GM03348 (cell line): ENCODE data around the gene SNAI3.

ENCODE experiments used
- DNase-seq: peaks from one replicate; pipeline ENCODE4 v3.0.0; 2012; ENCODE audit warnings: low spot score

Gene SNAI3

DNA sequence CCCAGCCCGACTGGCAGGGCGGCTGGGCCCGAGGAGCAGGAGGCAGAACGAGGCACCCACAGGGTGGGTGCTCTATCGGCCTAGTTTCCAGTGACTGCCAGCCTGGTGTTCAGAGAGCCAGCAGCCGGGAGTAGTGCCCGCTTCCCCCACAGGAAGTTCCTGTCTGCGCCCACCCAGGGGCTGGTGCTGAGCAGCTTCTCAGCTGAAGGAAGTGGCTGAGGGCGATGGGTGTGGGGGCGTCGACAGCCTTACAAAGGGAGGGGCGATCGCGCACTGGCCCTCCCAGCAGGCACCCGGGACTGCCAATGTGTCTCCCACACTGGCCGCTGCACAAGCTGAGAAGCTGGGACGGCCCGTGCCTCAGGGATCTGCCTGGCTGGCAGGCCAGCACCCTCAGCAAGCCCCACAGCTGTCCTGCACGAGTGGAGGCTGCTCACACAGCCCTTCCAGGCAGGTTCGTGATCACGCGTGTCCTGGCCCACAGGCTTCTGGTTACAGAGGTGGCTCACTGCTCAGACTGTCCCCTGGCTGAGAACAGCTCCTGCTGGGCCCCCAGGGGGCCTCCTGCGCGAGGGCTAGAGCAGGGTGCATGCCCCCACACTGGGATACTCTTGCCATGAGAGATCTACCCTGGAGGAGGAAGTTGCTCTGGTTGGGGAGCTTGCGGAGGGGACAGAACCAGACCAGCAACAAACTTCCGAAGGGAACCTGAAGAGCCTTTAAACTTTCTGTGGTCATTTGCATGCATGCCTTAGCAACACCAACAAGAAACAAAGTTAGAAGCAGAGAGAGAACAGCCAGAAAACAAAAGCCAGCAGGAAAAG lies 17.4 kb upstream of the SNAI3 start:
- no peak for DNase-seq

DNA sequence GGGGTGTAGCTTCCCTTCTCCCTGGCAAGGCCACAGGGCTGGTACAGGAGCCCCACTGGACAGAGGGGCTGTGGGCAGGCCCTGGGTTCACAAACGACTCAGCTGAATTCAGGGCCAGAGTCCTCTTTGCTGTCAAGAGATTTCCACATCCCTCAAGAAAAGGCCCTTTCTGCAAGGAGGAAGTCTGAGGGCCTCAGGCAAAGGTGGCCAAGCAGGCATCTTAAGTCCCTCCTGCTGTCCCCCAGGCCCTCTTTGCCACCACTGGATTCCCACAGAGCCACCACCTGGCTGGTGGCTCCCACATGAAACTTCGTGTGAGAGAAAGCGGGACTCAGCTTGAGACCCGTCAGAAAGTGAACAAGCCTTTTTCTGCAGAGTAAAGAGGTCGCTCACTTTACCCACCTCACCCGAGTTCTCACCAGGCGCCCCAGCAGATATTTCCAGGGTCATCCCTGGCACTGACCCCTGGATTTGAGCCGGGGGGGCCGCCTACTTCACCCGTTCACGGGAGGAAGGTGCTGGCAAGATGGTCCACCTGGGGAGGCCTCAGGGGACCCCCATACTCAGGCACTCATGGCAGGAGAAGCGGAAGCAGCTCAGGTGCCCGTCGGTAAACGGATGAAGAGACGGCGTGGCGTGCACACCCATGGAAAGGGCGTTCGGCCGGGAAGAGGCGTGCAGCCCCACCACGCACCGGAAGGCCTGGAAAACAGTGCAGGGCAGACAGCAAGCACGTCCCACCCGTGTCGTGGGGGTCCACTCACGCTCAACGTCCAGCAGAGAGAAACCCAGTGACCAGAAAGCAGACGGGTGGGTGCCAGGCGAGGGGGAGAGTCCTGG lies 16.3 kb upstream of the SNAI3 start:
- DNase-seq = no peak

DNA sequence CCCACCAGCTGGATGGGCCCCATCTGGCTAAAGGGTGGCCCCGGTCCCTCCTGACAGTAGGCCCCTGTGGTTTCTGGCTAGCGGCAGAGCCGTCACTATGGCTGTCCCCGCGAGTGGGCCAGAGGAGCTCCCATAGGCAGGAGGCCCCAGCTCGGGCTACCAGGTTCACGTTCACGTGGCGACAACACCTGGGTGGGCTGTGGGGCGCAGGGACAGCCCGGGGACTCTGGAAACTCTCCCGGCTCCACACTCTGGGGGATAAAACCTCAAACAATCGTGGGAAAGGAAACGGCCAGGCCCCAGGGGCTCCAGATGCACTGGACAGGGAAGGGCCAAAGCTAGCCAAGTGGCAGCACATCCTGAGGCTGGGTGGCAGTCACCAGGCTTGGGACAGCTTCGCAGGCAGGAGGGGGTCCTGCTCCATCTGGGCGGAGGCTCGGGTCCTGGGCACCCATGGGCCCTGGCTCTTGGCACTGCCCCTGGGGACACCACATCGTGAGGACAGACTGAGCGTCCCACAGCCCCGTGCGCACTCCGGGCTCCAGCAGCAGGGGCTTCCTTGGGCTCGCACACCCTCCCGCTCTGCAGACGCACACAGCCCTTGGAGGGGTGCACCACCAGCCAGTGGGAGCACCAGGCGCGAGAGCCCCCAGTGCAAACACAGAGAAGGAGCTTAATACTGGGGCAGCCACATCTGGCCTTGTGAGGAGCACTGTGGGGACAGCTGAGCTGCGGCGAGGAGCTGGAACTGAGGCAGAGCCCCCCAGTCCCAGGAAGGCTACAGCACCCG lies 15.5 kb upstream of the SNAI3 start:
- no peak for DNase-seq

DNA sequence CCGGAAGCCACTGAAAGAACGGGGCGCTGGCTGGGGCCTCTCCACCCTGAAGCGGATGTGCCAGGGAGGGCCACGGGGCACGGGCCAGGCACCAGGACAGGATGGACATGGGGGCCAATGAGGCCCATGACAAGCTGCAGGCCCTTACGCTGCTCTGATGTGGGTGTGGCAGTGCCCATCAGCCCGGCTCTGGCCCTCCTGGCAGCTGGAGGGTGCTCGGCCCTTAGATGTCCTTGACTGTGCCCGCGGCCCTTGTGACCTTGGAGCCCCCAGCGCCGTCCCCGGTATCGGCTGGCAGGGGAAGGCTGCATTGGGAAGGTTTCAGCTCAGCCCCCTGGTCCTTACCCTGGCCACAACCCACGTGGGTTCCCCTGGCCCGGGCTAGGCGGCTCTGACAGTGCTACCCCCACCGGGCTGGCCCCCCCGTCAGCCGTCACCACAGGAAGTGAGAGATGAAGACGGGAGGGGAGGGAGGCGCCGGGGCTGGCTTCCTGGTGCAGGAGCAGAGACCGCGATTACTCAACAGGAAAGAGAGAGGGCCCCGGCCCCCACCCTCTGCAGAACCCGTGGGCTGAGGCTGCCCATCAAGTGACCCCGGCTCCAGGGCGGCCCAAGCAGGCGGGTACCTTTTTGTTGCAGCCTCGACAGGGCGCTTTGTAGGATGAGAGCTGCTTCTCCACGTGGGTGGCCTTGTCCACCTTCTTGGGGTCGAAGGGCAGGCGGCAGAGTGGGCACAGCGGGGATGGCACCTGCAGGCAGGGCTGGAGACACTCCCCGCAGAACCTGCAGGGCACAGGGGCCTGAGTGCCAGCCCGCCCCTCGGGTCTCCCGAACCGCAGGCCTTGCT lies 14.6 kb upstream of the SNAI3 start:
- no peak for DNase-seq

DNA sequence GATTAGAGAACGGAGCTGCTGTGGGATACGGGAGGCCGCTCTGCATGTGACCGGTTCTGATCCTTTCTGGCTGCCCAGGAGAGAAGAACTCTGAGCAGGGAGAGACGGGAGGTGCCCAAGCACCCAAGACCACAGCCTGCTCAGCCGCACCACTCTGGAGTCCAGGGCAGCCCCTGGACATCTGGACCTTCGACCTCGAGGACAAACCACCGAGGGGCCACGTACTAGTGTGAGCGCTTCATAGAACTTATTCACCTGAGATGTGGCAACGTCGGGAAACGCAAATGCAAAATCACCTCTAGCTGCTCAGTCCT lies 14.0 kb upstream of the SNAI3 start:
- DNase-seq = no peak

DNA sequence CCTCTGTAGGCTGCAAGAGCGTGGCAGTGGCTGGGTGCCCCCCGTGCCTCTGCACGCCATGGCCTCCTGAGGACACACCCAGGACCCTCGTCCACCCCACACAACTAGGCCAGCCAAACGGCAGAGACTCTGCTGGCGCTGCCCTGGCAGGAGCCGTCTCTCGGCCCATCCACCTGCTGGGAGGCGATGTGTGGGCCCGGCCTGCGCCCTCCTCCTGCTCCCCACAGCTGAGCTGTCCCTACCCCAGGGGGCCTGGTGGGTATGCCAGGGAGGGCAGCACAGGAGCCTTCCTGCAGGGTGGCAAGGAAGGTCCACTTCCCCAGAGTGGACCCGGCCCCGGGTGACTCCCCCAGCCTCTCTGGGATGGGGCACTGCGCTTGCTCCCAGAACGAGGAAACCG lies 12.9 kb upstream of the SNAI3 start:
- no peak for DNase-seq

DNA sequence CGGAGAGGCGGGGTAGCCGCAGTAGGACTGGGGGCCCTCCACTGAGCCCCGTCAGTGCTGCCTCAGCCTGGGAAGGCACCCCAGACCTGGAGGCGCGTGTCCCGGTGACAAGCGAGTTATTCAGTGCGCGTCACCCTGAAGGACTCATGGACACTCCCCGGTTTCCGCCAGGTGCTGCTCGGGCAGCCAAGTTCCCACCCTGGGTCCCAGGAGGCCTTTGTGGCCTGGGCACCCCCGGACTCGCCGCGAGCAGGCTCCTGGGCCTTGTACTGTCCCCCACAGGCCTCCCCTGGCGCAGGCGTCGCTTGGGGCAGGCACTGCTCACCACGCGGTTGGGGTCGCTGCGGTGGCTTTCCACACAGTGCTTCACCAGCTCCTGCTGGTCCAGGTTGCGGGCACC lies 12.3 kb upstream of the SNAI3 start:
- no peak for DNase-seq

DNA sequence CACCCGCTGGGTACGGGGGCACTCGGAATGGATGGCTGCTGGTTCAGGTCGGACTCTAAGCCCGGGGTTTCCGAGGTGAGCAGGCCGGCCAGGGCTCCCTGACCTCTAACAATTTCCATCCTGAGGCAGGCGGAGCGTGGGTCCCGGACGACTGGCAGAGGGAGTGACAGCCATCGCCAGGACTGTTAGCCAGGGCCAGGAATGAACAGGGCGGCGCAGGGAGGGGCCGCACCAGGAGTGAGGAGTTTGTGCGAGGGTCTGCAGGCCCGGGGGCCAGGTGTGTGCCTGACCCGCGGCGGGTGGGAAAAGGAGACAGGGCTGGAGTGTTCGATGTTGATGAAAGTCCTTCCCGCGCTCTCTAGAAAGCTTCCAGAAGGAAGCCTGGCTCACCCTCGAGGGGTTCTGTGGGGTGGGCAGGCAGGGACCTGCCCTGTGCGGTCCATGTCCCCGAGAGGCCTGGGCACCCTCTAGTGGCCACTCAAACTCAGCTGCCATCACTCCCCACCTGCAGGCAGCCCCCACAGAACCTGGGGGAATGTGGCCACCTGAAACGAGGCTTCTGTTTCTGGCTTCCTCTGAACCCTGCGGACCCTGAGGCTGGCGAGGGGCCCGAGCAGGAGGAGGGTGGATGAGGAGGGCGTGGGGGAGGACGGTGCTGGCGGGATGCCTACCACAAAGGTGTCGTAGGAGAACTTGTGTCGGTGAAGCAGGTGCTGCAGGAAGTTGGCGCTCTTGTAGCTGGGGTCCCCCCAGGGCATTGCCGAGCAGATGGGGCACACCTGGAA lies 11.7 kb upstream of the SNAI3 start:
- DNase-seq = no peak

DNA sequence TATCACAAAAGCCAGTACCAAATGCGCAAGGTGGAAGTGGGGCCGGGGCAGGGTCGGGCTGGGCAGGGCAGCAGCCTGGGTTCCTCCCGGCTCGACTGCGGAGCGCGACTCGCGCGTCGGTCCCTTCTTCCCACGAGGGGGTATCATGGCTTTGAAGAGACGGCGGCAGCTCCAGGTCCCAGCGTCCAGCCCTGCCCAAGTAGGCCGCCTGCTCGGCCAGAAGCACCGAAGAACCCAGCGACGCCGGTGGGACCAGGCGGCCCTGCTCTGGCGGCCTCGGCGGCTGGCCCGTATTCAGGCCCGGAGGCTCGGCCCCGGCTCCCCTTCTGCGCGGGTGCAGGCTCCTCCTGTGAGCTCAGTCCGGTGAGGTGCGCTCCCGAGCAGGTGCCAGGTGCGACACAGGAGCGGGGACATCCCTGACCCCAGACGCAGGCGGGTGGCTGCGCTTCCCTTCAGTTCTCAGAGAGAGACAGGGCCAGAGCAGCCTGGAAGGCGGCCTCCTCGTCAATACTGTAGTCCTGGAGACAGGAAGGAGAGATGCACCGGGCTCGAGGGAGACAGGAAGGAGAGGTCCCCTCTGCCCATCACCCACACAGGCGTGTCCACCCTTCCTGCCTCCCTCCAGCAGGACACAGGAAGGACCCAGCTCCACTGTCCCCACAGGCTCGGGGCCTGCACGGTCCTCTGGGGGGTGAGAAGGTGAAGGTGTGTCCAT lies 11.0 kb upstream of the SNAI3 start:
- no peak for DNase-seq

DNA sequence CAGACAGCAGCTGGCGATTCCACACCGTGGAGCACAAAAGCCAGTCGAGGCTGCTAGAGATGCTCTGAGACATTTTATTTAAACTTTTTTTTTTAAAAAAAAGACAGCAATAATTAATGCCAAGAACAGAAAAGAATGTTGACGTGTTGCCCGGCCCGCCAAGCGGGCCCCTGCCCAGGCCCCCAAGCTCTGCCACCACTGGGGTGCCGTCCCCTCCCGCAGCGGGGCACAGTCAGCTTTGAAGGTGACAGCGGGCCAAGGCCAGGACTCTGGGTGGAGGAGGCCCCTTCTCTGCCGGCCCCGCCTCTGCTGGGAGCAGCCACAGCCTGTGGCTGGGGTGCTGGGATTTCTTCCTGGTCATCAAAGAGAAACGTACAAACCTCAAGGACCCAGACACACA lies 10.1 kb upstream of the SNAI3 start:
- DNase-seq = no peak

DNA sequence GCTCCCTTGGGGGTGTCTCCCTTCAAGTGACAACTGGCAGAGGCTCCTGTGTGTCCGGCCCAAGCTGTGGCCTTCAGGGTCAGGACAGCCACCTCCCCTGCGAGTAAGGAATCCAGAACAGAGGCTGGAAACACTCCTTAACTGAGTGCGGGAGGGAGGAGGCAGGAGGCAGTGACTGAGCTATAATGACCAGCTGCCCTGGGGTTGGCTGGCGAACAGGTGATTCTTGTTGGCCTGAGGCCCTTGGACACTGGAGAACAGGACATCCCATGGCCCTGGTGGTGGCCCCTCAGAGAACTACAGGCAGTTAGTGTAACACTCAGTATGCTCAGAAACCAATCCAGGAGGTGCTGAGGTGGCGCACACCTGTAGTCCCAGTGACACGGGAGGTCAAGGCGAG lies 9.4 kb upstream of the SNAI3 start:
- DNase-seq = no peak

DNA sequence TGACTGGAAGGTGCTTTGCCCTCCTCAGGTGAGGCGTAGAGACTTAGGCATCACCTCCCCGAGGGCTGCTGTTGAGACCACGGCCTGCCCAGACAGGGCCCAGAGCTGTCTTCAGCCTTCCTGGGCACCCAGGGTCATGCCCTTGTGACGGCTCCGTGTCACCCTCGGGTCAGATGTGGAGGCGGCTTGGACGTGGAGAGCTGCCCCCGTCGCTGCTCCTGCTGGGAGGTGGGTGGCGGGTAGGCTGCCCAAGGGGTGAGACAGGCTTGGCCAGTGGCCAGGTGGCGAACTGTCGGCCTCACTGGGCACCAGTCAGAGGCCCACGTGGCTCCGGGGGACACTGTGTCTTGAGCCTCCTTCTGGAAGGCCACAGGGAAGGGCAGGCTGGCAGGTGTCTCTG lies 8.9 kb upstream of the SNAI3 start:
- DNase-seq = no peak

DNA sequence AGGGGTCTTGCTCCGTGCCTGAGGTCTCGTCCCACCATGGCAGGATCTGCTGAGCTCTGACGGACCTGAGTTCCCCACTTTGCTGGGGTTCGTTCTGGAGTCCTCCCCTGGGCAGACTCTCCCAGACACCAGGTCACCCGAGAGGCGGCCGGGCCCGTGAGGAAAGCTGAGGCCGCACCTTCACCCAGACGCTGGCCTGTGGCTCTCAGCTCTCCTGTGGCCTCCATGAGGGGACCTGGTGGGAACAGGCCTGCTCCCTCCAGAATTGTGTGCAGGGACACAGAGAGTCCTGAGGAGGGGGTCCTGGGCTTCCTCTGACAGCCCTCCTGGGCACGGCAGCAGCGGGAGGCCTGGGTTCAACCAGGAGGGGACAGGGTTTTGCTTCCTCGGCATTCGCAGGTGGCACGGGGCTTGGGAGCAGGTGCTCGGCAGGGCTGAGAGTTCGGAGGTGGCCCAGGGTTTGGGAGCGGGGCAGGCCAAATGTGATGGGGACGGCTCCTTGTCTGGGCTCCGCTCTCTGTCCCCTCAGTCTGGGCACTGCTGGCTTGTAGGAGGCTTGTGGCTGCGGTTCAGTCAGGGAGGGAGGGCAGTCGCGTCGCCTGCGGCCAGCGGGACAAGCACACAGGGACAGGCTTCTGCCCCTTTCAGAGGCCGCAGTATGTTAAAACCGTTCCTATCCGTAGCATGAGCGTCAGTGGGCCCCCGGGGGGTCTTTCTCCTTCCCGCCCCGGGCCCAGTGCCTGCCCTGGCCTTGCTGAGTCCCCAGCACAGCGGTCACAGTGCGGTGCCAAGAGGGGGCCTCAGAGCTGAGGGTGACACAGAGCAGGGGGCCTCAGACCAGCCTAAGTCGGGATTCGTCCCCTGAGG lies 8.1 kb upstream of the SNAI3 start:
- DNase-seq = no peak

DNA sequence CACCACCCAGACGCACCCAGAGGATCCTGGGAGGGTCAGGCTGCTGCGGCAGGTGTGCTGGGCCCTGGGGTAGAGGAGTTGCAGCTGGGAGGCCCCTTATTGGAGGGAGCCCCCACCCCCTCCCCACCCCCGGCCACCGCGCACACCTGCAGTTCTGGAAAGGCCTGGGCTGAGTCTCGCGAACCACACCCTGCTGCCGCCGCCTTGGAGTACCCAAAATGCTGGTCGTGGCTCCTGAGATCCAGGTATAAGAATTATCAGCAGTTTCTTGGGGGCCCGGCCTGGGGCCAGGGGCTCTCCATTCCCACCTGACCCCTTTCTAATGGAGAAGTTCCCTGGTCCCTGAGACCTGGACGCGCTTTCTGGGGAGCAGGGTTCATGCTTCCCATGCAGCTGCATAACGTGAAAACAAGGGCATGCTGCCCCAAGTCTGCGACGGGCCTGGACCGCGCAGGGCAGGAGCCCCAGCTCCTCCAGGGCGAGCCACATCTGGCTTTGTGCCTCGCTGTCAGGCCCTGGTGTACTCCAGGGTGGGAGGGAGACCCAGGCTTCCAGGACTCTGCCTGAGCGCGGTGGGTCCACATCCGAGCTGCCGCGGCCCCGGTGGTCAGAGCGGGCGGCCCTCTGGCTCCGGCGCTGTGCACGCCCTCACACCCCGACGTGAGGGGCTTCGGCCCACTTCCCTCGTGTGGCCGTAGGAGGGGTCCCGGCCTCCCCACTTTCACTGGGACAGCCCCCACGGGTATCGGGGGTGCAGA lies 7.3 kb upstream of the SNAI3 start:
- DNase-seq = no peak

DNA sequence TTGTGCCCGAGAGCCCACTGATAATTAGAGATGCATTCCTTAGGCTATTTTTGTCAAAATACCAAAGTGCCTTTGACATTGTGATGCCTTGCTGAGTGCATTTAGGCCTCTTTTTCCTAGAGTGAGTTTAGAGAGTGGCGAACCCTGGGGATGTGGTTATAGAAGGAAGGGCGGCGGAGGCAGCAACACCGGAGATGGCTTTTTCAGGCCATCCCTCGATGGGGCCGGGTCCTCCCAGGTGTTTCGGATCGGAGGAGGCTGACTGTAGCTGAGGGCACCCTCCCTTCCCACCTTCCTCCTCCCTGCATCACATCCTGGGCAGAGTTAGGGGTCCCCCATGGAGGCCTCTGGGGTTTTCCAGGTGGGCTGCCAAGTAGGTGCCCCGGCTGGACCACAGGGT lies 6.6 kb upstream of the SNAI3 start:
- no peak for DNase-seq

DNA sequence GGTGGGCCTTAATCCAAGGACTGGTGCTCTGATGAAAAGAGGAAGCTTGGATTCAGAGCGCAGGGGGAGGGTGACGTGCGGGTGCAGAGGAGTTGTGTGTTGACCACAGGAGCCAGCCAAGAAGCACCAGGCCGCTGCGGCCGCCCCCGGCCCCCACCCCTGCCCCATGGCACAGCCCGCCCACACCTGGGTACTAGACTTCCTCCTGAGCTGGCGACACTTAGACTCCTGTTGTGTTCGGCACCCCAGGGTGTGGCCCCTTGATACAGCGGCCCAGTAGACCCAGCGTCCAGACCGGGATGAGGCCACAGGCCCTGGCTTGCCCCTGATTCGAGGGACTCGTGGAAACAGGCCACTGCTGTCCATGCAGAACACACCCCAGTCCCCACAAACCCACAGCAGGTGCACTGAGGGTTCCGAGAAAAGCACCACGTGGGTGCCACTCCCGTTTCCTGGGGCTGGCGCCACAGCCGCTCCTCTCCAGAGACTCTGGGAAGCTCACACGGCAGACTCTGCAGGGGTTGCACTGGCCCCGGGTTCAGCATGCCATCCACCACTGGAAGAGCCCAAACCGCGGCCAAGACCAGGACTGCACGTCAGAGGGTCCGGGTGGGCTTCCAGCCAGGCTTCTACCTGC lies 5.7 kb upstream of the SNAI3 start:
- no peak for DNase-seq

DNA sequence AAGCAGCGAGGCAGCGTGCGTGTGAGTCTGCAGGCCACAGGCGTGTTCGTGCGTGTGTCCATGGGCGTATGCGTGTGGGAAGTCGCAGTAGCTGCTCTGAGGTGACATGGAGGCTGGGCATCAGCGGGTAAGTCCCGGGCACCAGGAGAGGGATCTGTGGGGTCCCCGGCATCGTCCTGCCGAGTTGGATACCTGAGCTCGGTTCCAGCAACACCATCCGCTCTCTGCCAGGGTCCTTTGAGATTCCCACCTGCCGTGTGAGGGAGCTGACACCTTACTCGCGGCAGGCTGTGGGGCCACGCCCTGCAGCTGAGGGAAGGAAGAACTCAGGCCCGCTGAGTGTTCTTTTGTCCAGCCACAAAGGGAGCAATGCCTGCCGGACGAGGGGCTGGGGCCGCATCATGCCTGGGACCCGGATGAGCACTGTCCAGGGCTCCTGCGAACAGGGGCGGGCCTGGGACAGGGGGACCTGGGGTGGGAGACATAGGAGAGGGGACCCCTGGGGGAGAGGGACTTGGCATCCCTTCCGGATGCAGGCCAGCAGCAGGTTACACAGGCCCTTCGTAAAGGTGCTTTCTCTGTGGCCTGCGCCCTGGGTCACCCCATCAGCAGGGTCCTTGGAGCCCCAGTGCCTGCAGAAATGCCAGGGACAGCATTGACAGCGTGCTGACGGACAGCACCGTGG lies 5.0 kb upstream of the SNAI3 start:
- DNase-seq = no peak
